Ascending aorta (tissue), 2 donors: Measurements from ENCODE around the gene EIF2AK3. TPM values are rescaled to one million over a fixed set of nuclear protein-coding genes. Genes with fewer than 3 reads are reported as not detected.

Source experiments
- DNase-seq, 2 donors: peaks; one replicate each; pipeline ENCODE4 v3.0.0-alpha.2; 2019; ENCODE audit warnings: low spot score in 2 of 2
- H3K27ac ChIP-seq, 2 donors: fragments of 200-600 bp; sonication (generic); one replicate each; pipeline ENCODE4 v1.5.1; 2016 to 2017; ENCODE audit warnings: mild to moderate bottlenecking in 1 of 2
- H3K27me3 ChIP-seq: fragments of 200-600 bp; sonication (generic); one replicate; pipeline ENCODE4 v1.5.1; 2017
- H3K36me3 ChIP-seq, 2 donors: fragments of 200-600 bp; sonication (generic); one replicate each; pipeline ENCODE4 v1.5.1; 2016
- H3K4me1 ChIP-seq, 2 donors: fragments of 200-600 bp; sonication (generic); one replicate each; pipeline ENCODE4 v1.5.1; 2016 to 2017; ENCODE audit warnings: mild to moderate bottlenecking in 1 of 2
- H3K4me3 ChIP-seq, 2 donors: fragments of 200-600 bp; sonication (generic); one replicate each; pipeline ENCODE4 v1.5.1; 2016 to 2017; ENCODE audit warnings: mild to moderate bottlenecking in 1 of 2
- H3K9me3 ChIP-seq, 2 donors: fragments of 200-600 bp; sonication (generic); one replicate each; pipeline ENCODE4 v1.5.1; 2016
- CTCF ChIP-seq, 3 experiments: fragments of 200-600 bp in 2 of 3; fragments of 450-650 bp in 1 of 3; sonication (generic) in 2 of 3; IDR thresholded peaks; one replicate each; pipeline ENCODE4 v1.5.1; 2016 to 2019; ENCODE audit warnings: antibody characterized with exemption in 3 of 3, mild to moderate bottlenecking in 1 of 3, moderate library complexity in 1 of 3
- intact Hi-C: fragments of 100-400 bp; cut with DNase I; formaldehyde crosslinking; loops from one replicate; pipeline ENCODE4 v1.15.1; 2023
- total RNA-seq: library from RNA; depleted of rRNA; stranded (reverse); fragments of >200 nt; gene quantifications from one replicate; pipeline ENCODE4 v1.1.0, GENCODE V29; 2016

EIF2AK3 gene
- total RNA-seq, 1 donor from 2014 or later, result 6.5 TPM

DNA sequence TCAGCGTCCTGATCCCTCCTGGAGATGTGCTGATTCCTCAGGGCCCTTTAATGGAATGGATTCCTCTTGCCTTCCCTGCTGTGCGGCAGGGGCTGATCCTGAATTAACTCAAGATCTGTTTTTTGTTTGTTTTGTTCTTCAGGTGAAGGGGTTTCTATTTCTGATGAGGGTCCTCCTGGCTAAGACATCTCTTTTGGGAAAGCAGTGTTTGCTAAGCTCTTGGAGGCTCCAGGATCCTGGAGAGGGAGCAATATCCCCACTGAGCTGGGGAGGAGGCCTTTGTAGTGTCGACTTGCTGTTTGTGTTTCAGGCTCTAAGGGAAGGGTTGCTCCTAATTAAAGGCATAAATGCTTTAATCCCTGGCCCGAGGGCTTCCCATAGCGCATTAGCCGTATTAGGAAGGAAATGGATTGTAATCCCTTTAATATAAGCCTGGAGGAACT lies 109.5 kb downstream of the EIF2AK3 start:
- Histone ChIP-seq H3K4me3 (no peak overlapping the region), H3K27me3 (no peaks in the 10 kb centered on the region), H3K4me1 (no peaks in the 10 kb centered on the region), H3K36me3 (no peaks in the 10 kb centered on the region), H3K9me3 (no peaks in the 10 kb centered on the region), H3K27ac (no peak overlapping the region)
- intact Hi-C loops, result no loop called here
- TF ChIP-seq CTCF (IDR thresholded peaks at IDR 0.05), result no peak
- DNase-seq, result no peak

Other genes with a start within 250 kb of the EIF2AK3 start
- gene FOXI3, start 174.8 kb downstream of the EIF2AK3 start, total RNA-seq, result not detected
- gene RPIA, start 64.2 kb upstream of the EIF2AK3 start, total RNA-seq, result 4.4 TPM